Neural cell (in vitro differentiated cells): ENCODE measurements around the gene DOK6. TPM values are rescaled to one million over a fixed set of nuclear protein-coding genes. Genes with fewer than 3 reads are reported as not detected.

Source experiments
- H2AFZ ChIP-seq: fragments of 200-600, 300-800 bp; sonication (generic), shearing (Covaris generic); 2 replicates; pipeline ENCODE4 v1.6.0; 2014; ENCODE audit warnings: low read depth, mild to moderate bottlenecking, antibody characterized with exemption, low read length, moderate library complexity
- H3F3A ChIP-seq: fragments of 200-600 bp; shearing (Covaris generic); 2 replicates; pipeline ENCODE4 v1.6.1; 2016; ENCODE audit warnings: mild to moderate bottlenecking, moderate library complexity, mixed read lengths, antibody characterized with exemption, low read length; ENCODE audit not compliant: insufficient read depth, poor library complexity, severe bottlenecking
- H3K27ac ChIP-seq: fragments of 200-600, 300-800 bp; sonication (generic), shearing (Covaris generic); 2 replicates; pipeline ENCODE4 v1.5.1; 2014; ENCODE audit warnings: mild to moderate bottlenecking, low read length, moderate library complexity
- H3K27me3 ChIP-seq: fragments of 300-800, 200-600 bp; sonication (generic), shearing (Covaris generic); 2 replicates; pipeline ENCODE4 v1.6.0; 2014; ENCODE audit warnings: mild to moderate bottlenecking, low read depth, low read length, moderate library complexity; ENCODE audit not compliant: insufficient read depth
- H3K36me3 ChIP-seq: fragments of 300-800, 200-600 bp; sonication (generic), shearing (Covaris generic); 2 replicates; pipeline ENCODE4 v1.5.1; 2014; ENCODE audit warnings: mild to moderate bottlenecking, antibody characterized with exemption, low read length, moderate library complexity; ENCODE audit not compliant: insufficient read depth
- H3K4me2 ChIP-seq: fragments of 300-800, 200-600 bp; sonication (generic), shearing (Covaris generic); 2 replicates; pipeline ENCODE4 v1.6.0; 2014; ENCODE audit warnings: mild to moderate bottlenecking, low read length
- H3K4me3 ChIP-seq: fragments of 300-800, 200-600 bp; sonication (generic), shearing (Covaris generic); 2 replicates; pipeline ENCODE4 v1.5.1; 2014; ENCODE audit warnings: mild to moderate bottlenecking, low read length, moderate library complexity
- H3K79me2 ChIP-seq: fragments of 200-600 bp; shearing (Covaris generic); replicated peaks from 2 replicates; pipeline ENCODE4 v1.6.0; 2014; ENCODE audit warnings: mild to moderate bottlenecking, low read length, moderate library complexity; ENCODE audit not compliant: insufficient read depth
- H3K9ac ChIP-seq: fragments of 300-800, 200-600 bp; sonication (generic), shearing (Covaris generic); 2 replicates; pipeline ENCODE4 v1.6.1; 2016; ENCODE audit warnings: mild to moderate bottlenecking, low read length, mixed read lengths
- H3K9me2 ChIP-seq: fragments of 200-600 bp; shearing (Covaris generic); 2 replicates; pipeline ENCODE4 v1.6.1; 2016; ENCODE audit warnings: mild to moderate bottlenecking, low read length, mixed read lengths; ENCODE audit not compliant: insufficient read depth
- H3K9me3 ChIP-seq: fragments of 200-600, 300-800 bp; sonication (generic), shearing (Covaris generic); 2 replicates; pipeline ENCODE4 v1.6.1; 2016; ENCODE audit warnings: mild to moderate bottlenecking, mixed run types, low read length, moderate library complexity, mixed read lengths
- H4K20me1 ChIP-seq: fragments of 200-600 bp; shearing (Covaris generic); 2 replicates; pipeline ENCODE4 v1.6.1; 2016; ENCODE audit warnings: mild to moderate bottlenecking, mixed run types; ENCODE audit not compliant: insufficient read depth
- CTCF ChIP-seq: fragments of 450-650 bp; IDR thresholded peaks from 2 replicates; pipeline ENCODE4 v1.5.1; 2014; ENCODE audit warnings: antibody characterized with exemption, mild to moderate bottlenecking, moderate library complexity; ENCODE audit not compliant: poor library complexity, severe bottlenecking
- EP300 ChIP-seq: fragments of 450-650 bp; conservative IDR thresholded peaks from 2 replicates; pipeline ENCODE4 v1.6.1; 2014; ENCODE audit warnings: antibody characterized with exemption, mild to moderate bottlenecking, moderate library complexity; ENCODE audit not compliant: poor library complexity, severe bottlenecking
- EZH2 ChIP-seq: fragments of 200-600, 300-800 bp; shearing (Covaris generic), sonication (generic); IDR thresholded peaks from 2 replicates; pipeline ENCODE4 v1.6.1; 2014; ENCODE audit warnings: antibody characterized with exemption, low read length, borderline replicate concordance, mild to moderate bottlenecking; ENCODE audit not compliant: insufficient read depth, poor library complexity, severe bottlenecking
- MXI1 ChIP-seq: fragments of 450-650 bp; conservative IDR thresholded peaks from 2 replicates; pipeline ENCODE4 v1.6.1; 2014; ENCODE audit warnings: antibody characterized with exemption, mild to moderate bottlenecking; ENCODE audit not compliant: poor library complexity, severe bottlenecking
- POLR2AphosphoS5 ChIP-seq: IDR thresholded peaks from 2 replicates; pipeline ENCODE4 v1.6.1; 2012
- RAD21 ChIP-seq: fragments of 450-650 bp; conservative IDR thresholded peaks from 2 replicates; pipeline ENCODE4 v1.6.1; 2014; ENCODE audit warnings: antibody characterized with exemption, mild to moderate bottlenecking, moderate library complexity
- REST ChIP-seq: IDR thresholded peaks from 2 replicates; pipeline ENCODE4 v1.6.1; 2012; ENCODE audit warnings: borderline replicate concordance
- SMC3 ChIP-seq: fragments of 450-650 bp; conservative IDR thresholded peaks from 2 replicates; pipeline ENCODE4 v1.6.1; 2014; ENCODE audit warnings: antibody characterized with exemption, mild to moderate bottlenecking, moderate library complexity; ENCODE audit not compliant: poor library complexity
- TAF1 ChIP-seq: IDR thresholded peaks from 2 replicates; pipeline ENCODE4 v1.6.1; 2012; ENCODE audit warnings: low read depth
- polyA plus RNA-seq: library from polyadenylated mRNA; depleted of rRNA; stranded (reverse); fragments of >200 nt; gene quantifications from 2 replicates; pipeline ENCODE4 v1.2.3, GENCODE V29; 2014

DOK6 gene
- polyA plus RNA-seq, 1 donor from 2014 or later = 9.7 TPM

- H3K27me3 ChIP-seq = no peaks in the 10 kb centered on the region
- H2AFZ ChIP-seq = no peak overlapping the region
- no peaks in the 10 kb centered on the region for H3K9me2 ChIP-seq
- no peaks in the 10 kb centered on the region for H4K20me1 ChIP-seq
- TF ChIP-seq REST = no peak
- TF ChIP-seq MXI1 = no peak
- no peak for TF ChIP-seq SMC3
- TF ChIP-seq EP300 = no peak
- TF ChIP-seq TAF1 = no peak
- no peak for TF ChIP-seq CTCF
- TF ChIP-seq EZH2 = no peak
- no peak for TF ChIP-seq POLR2AphosphoS5
- TF ChIP-seq RAD21 = no peak
- H3K4me2 ChIP-seq = no peak overlapping the region
- no peak overlapping the region for H3K9ac ChIP-seq
- H3F3A ChIP-seq = no peaks in the 10 kb centered on the region
- no peaks in the 10 kb centered on the region for H3K36me3 ChIP-seq
- H3K27ac ChIP-seq = no peak overlapping the region
- no peaks in the 10 kb centered on the region for H3K79me2 ChIP-seq
- H3K9me3 ChIP-seq = no peaks in the 10 kb centered on the region
- H3K4me3 ChIP-seq = no peak overlapping the region
Observed at GRCh38 chr18:69882965-69883668, 482.4 kb downstream of the DOK6 start.

GRCh38 chr18:69883781-69884180 is 483.1 kb downstream of the DOK6 start:
- Histone ChIP-seq H3F3A (no peaks in the 10 kb centered on the region), H3K36me3 (no peaks in the 10 kb centered on the region), H3K9me2 (no peaks in the 10 kb centered on the region), H3K27ac (no peak overlapping the region), H3K27me3 (no peaks in the 10 kb centered on the region), H3K9me3 (no peaks in the 10 kb centered on the region), H3K4me3 (no peak overlapping the region), H2AFZ (no peak overlapping the region), H3K79me2 (no peaks in the 10 kb centered on the region), H3K4me2 (no peak overlapping the region), H3K9ac (no peak overlapping the region), H4K20me1 (no peaks in the 10 kb centered on the region)
- TF ChIP-seq EZH2 (no peak), TAF1 (no peak), RAD21 (no peak), CTCF (no peak), SMC3 (no peak), MXI1 (no peak), POLR2AphosphoS5 (no peak)
